Sigmoid colon (tissue), 4 donors: ENCODE results near the gene GJE1.

ENCODE experiments used
- CTCF ChIP-seq, 4 experiments: fragments of 450-650 bp in 3 of 4; fragments of 200-600 bp in 1 of 4; IDR thresholded peaks; one replicate each; pipeline ENCODE4 v1.5.1; 2016 to 2019; ENCODE audit warnings: antibody characterized with exemption in 4 of 4, mild to moderate bottlenecking in 3 of 4, moderate library complexity in 2 of 4
- POLR2AphosphoS5 ChIP-seq, 4 donors: sonication (generic); formaldehyde crosslinking; IDR thresholded peaks; one replicate each; pipeline ENCODE4 v1.6.1; 2017; ENCODE audit warnings: antibody characterized with exemption in 4 of 4

- TF ChIP-seq CTCF (IDR thresholded peaks at IDR 0.05), result no peak
- TF ChIP-seq POLR2AphosphoS5 (IDR thresholded peaks at IDR 0.05), result no peak
These were observed 21.6 kb downstream of the GJE1 start for GRCh38 chr6:142154336-142154735.
